Prostate gland (tissue), 2 donors: ENCODE measurements around the gene PERCC1. TPM values are rescaled to one million over a fixed set of nuclear protein-coding genes. Genes with fewer than 3 reads are reported as not detected.

ENCODE experiments used
- DNase-seq: peaks from one replicate; pipeline ENCODE4 v3.0.0-alpha.2; 2019; ENCODE audit warnings: low spot score
- H3K27ac ChIP-seq, 2 donors: fragments of 200-600 bp; sonication (generic); 2 replicates each; pipeline ENCODE4 v1.5.1; 2017 to 2019
- H3K27me3 ChIP-seq: fragments of 200-600 bp; sonication (generic); replicated peaks from 2 replicates; pipeline ENCODE4 v1.5.1; 2019; ENCODE audit not compliant: insufficient read depth
- H3K36me3 ChIP-seq, 2 donors: fragments of 200-600 bp; sonication (generic); 1 replicate in 1 of 2; 2 replicates in 1 of 2; pipeline versions ENCODE4 v1.5.1 to v1.8.1; 2017 to 2019
- H3K4me1 ChIP-seq: fragments of 200-600 bp; sonication (generic); replicated peaks from 2 replicates; pipeline ENCODE4 v1.5.1; 2019
- H3K4me3 ChIP-seq, 2 donors: fragments of 200-600 bp; sonication (generic); 2 replicates each; pipeline ENCODE4 v1.5.1; 2017 to 2019
- H3K9me3 ChIP-seq: fragments of 200-600 bp; sonication (generic); 2 replicates; pipeline ENCODE4 v1.5.1; 2017
- CTCF ChIP-seq, 4 experiments: fragments of 200-600 bp in 2 of 4; fragments of 450-650 bp in 2 of 4; sonication (generic) in 2 of 4; IDR thresholded peaks; 1 replicate in 3 of 4; 2 replicates in 1 of 4; pipeline ENCODE4 v1.5.1; 2016 to 2019; ENCODE audit warnings: antibody characterized with exemption in 4 of 4, mild to moderate bottlenecking in 2 of 4, moderate library complexity in 2 of 4
- POLR2A ChIP-seq: fragments of 450-650 bp; IDR thresholded peaks from one replicate; pipeline ENCODE4 v1.6.1; 2016; ENCODE audit warnings: antibody characterized with exemption, mild to moderate bottlenecking
- POLR2AphosphoS5 ChIP-seq: sonication (generic); formaldehyde crosslinking; IDR thresholded peaks from one replicate; pipeline ENCODE4 v1.6.1; 2017; ENCODE audit warnings: antibody characterized with exemption
- WGBS: methylation state at CpG from one replicate; pipeline ENCODE4 v1.1.5; 2018; 5-methylcytosine and 5-hydroxymethylcytosine counted together
- intact Hi-C: fragments of 100-400 bp; cut with DNase I; formaldehyde crosslinking; loops from one replicate; pipeline ENCODE4 v1.14.2; 2022
- total RNA-seq, 2 donors: library from RNA; depleted of rRNA; stranded (reverse); fragments of >200 nt; gene quantifications; one replicate each; pipeline ENCODE4 v1.1.0, GENCODE V29; 2016

Gene PERCC1
- total RNA-seq, 2 donors from 2014 or later, result 26.0 to 45.2 TPM

- Histone ChIP-seq H3K36me3 (no peaks in the 10 kb centered on the region), H3K27ac (no peak overlapping the region), H3K9me3 (no peaks in the 10 kb centered on the region), H3K27me3 (no peaks in the 10 kb centered on the region), H3K4me3 (no peak overlapping the region), H3K4me1 (no peaks in the 10 kb centered on the region)
- intact Hi-C loops, result no loop called here
- DNase-seq, result no peak
- WGBS, result 80% methylated on average over 34 of the region's 38 CpGs
- TF ChIP-seq POLR2AphosphoS5 (no peak), POLR2A (no peak)
Measured at GRCh38 chr16:1443403-1443973, 12.6 kb downstream of the PERCC1 start.

- Histone ChIP-seq H3K36me3 (no peaks in the 10 kb centered on the region), H3K9me3 (no peaks in the 10 kb centered on the region), H3K4me1 (no peaks in the 10 kb centered on the region), H3K27ac (no peak within 1 kb of the TSS), H3K4me3 (no peak within 1 kb of the TSS), H3K27me3 (no peaks in the 10 kb centered on the region)
- DNase-seq, result no peak
- intact Hi-C loops, result no loop called here
- WGBS, result 78% methylated on average over 26 of the region's 27 CpGs
- no peak for TF ChIP-seq CTCF (IDR thresholded peaks at IDR 0.05)
- no peak for TF ChIP-seq POLR2A
- no peak for TF ChIP-seq POLR2AphosphoS5
Measured at GRCh38 chr16:1443980-1444729, 13.3 kb downstream of the PERCC1 start, which contains the start of gene CCDC154. Gene CCDC154, minus strand, starts transcription at chr16:1444556. Its CDS starts 234 bp downstream, at chr16:1444322.

GRCh38 chr16:1444730-1445517 lies 14.0 kb downstream of the PERCC1 start:
- WGBS, result 93% methylated on average over 41 of the region's 48 CpGs
- Histone ChIP-seq H3K9me3 (no peaks in the 10 kb centered on the region), H3K4me3 (no peak overlapping the region), H3K36me3 (no peaks in the 10 kb centered on the region), H3K27me3 (no peaks in the 10 kb centered on the region), H3K27ac (no peak overlapping the region), H3K4me1 (no peaks in the 10 kb centered on the region)
- no peak for DNase-seq
- TF ChIP-seq CTCF (IDR thresholded peaks at IDR 0.05) (no peak), POLR2AphosphoS5 (no peak), POLR2A (no peak)
- intact Hi-C loops, result no loop called here

- H3K27me3 ChIP-seq, result no peaks in the 10 kb centered on the region
Measured at GRCh38 chr16:1445518-1446203, 14.8 kb downstream of the PERCC1 start.

More at GRCh38 chr16:1445518-1446203, 14.8 kb downstream of the PERCC1 start:
- Histone ChIP-seq H3K4me3 (no peak overlapping the region), H3K27ac (no peak overlapping the region), H3K4me1 (no peaks in the 10 kb centered on the region), H3K36me3 (no peaks in the 10 kb centered on the region), H3K9me3 (no peaks in the 10 kb centered on the region)
- 86% methylated on average over 17 of the region's 25 CpGs for WGBS
- intact Hi-C loops, result no loop called here
- TF ChIP-seq CTCF (IDR thresholded peaks at IDR 0.05) (no peak), POLR2A (no peak), POLR2AphosphoS5 (no peak)
- no peak for DNase-seq
